Activated T-cell treated with anti-CD3 and anti-CD28 coated beads, Interleukin-2, amount 50 U/mL, for 72 hours (primary cell): ENCODE measurements around the gene TNFSF15. TPM values are rescaled to one million over a fixed set of nuclear protein-coding genes. Genes with fewer than 3 reads are reported as not detected.
"Not testable (repeated sequence)": the region's sequence is repeated elsewhere in the genome, so short reads cannot be mapped to it uniquely, and the experiment has no call there.

Experiments used
- ATAC-seq, 2 donors: fragments of 150-1000 bp; cut with Tn5 transposase; replicated peaks in 1 of 2; 2 replicates each; pipeline ENCODE4 v1.10.0; 2021; ENCODE audit warnings: moderate library complexity in 2 of 2, mild to moderate bottlenecking in 1 of 2
- DNase-seq, 2 donors: peaks; one replicate each; pipeline ENCODE4 v3.0.0; 2021 to 2022; ENCODE audit warnings: mixed read lengths in 1 of 2
- H3K27ac Mint-ChIP-seq: one replicate; pipeline ENCODE4 v1.8.0; 2022; ENCODE audit warnings: mild to moderate bottlenecking, moderate library complexity, mixed read lengths
- H3K27me3 Mint-ChIP-seq: one replicate; pipeline ENCODE4 v1.8.0; 2022; ENCODE audit warnings: low read depth, mixed read lengths
- H3K36me3 Mint-ChIP-seq, 2 donors: one replicate each; pipeline ENCODE4 v1.8.0; 2022; ENCODE audit warnings: mixed read lengths in 2 of 2, mild to moderate bottlenecking in 1 of 2; ENCODE audit not compliant: insufficient read depth in 2 of 2
- H3K4me1 Mint-ChIP-seq: one replicate; pipeline ENCODE4 v1.8.0; 2022; ENCODE audit warnings: low read depth, mixed read lengths
- H3K4me3 Mint-ChIP-seq, 2 donors: one replicate each; pipeline ENCODE4 v1.8.0; 2022; ENCODE audit warnings: mild to moderate bottlenecking in 2 of 2, mixed read lengths in 2 of 2, moderate library complexity in 2 of 2
- H3K9me3 Mint-ChIP-seq, 2 donors: one replicate each; pipeline ENCODE4 v1.8.0; 2022; ENCODE audit warnings: mixed read lengths in 2 of 2
- total RNA-seq, 2 donors: library from RNA; stranded (reverse); gene quantifications; one replicate each; pipeline ENCODE4 v1.2.3, GENCODE V29; 2022

TNFSF15 gene
- total RNA-seq, 2 donors from 2014 or later, result 0.19 to 0.26 TPM

GRCh38 chr9:114746591-114747346, 59.1 kb downstream of the TNFSF15 start:
- peaks cover 20% of the 10 kb centered on the region for H3K4me1 Mint-ChIP-seq
- H3K27ac Mint-ChIP-seq, result no peak overlapping the region
- H3K36me3 Mint-ChIP-seq, result no peaks in the 10 kb centered on the region
- ATAC-seq (no peak), DNase-seq (no peak)
- H3K27me3 Mint-ChIP-seq, result no peaks in the 10 kb centered on the region
- no peak overlapping the region for H3K4me3 Mint-ChIP-seq
- H3K9me3 Mint-ChIP-seq, result peaks cover 0 to 5% of the 10 kb centered on the region in 2 donors

- no peak overlapping the region for H3K4me3 Mint-ChIP-seq
- peaks cover 20% of the 10 kb centered on the region for H3K4me1 Mint-ChIP-seq
- H3K27ac Mint-ChIP-seq, result no peak overlapping the region
- H3K36me3 Mint-ChIP-seq, result no peaks in the 10 kb centered on the region
- no peaks in the 10 kb centered on the region for H3K27me3 Mint-ChIP-seq
- ATAC-seq (peak; percentile 67 to 79), DNase-seq (no peak)
- H3K9me3 Mint-ChIP-seq, result peaks cover 0 to 5% of the 10 kb centered on the region in 2 donors
Measured at GRCh38 chr9:114745879-114746550, 59.8 kb downstream of the TNFSF15 start.

- H3K4me1 Mint-ChIP-seq, result peaks cover 27% of the 10 kb centered on the region
- DNase-seq (no peak), ATAC-seq (no peak)
- H3K9me3 Mint-ChIP-seq, result peaks cover 0 to 2% of the 10 kb centered on the region in 2 donors
- no peak overlapping the region for H3K27ac Mint-ChIP-seq
- no peaks in the 10 kb centered on the region for H3K36me3 Mint-ChIP-seq
- no peaks in the 10 kb centered on the region for H3K27me3 Mint-ChIP-seq
- H3K4me3 Mint-ChIP-seq, result no peak overlapping the region
Measured at GRCh38 chr9:114745108-114745848, 60.6 kb downstream of the TNFSF15 start.

GRCh38 chr9:114743446-114743845, 62.4 kb downstream of the TNFSF15 start:
- Mint-ChIP-seq H3K4me3 (no peak overlapping the region), H3K4me1 (peaks cover 45% of the 10 kb centered on the region), H3K36me3 (peaks cover 0 to 3% of the 10 kb centered on the region in 2 donors), H3K27ac (no peak overlapping the region), H3K27me3 (no peaks in the 10 kb centered on the region), H3K9me3 (no peaks in the 10 kb centered on the region)
- no peak for DNase-seq
- no peak for ATAC-seq

- Mint-ChIP-seq H3K4me3 (no peak overlapping the region), H3K27me3 (no peaks in the 10 kb centered on the region), H3K4me1 (peaks cover 50% of the 10 kb centered on the region), H3K36me3 (peaks cover 0 to 3% of the 10 kb centered on the region in 2 donors), H3K9me3 (no peaks in the 10 kb centered on the region), H3K27ac (no peak overlapping the region)
- DNase-seq (no peak), ATAC-seq (no peak)
Measured at GRCh38 chr9:114742947-114743346, 62.9 kb downstream of the TNFSF15 start.

GRCh38 chr9:114741521-114741920, 64.3 kb downstream of the TNFSF15 start:
- H3K27me3 Mint-ChIP-seq, DNase-seq, H3K36me3 Mint-ChIP-seq, H3K27ac Mint-ChIP-seq, H3K4me3 Mint-ChIP-seq, H3K9me3 Mint-ChIP-seq, ATAC-seq: not testable (repeated sequence)
- H3K4me1 Mint-ChIP-seq, result peaks cover 63% of the 10 kb centered on the region

GRCh38 chr9:114738581-114739316, 67.1 kb downstream of the TNFSF15 start:
- ATAC-seq (peak; percentile 52 to 73), DNase-seq (peak; percentile 66 to 82)
- no peaks in the 10 kb centered on the region for H3K27me3 Mint-ChIP-seq
- peaks cover 2 to 4% of the 10 kb centered on the region in 2 donors for H3K36me3 Mint-ChIP-seq
- no peaks in the 10 kb centered on the region for H3K9me3 Mint-ChIP-seq
- H3K4me3 Mint-ChIP-seq, result peak overlapping the region; percentile 30 to 46
- H3K4me1 Mint-ChIP-seq, result peaks cover 73% of the 10 kb centered on the region
- peak overlapping the region; percentile 47 for H3K27ac Mint-ChIP-seq

- ATAC-seq, result no peak
- H3K27me3 Mint-ChIP-seq, result no peaks in the 10 kb centered on the region
- no peak for DNase-seq
- peak overlapping the region in 1 of 2 donors; percentile 65 for H3K4me3 Mint-ChIP-seq
- peaks cover 78% of the 10 kb centered on the region for H3K4me1 Mint-ChIP-seq
- peak overlapping the region; percentile 96 for H3K27ac Mint-ChIP-seq
- no peaks in the 10 kb centered on the region for H3K9me3 Mint-ChIP-seq
- peaks cover 2 to 4% of the 10 kb centered on the region in 2 donors for H3K36me3 Mint-ChIP-seq
Measured at GRCh38 chr9:114737847-114738246, 68.0 kb downstream of the TNFSF15 start.

- H3K4me3 Mint-ChIP-seq, result peak overlapping the region; percentile 43 to 65
- peaks cover 78% of the 10 kb centered on the region for H3K4me1 Mint-ChIP-seq
- H3K9me3 Mint-ChIP-seq, result no peaks in the 10 kb centered on the region
- DNase-seq (peak; percentile 42 to 43), ATAC-seq (peak; percentile 56 to 63)
- H3K27me3 Mint-ChIP-seq, result no peaks in the 10 kb centered on the region
- H3K27ac Mint-ChIP-seq, result peak overlapping the region; percentile 96
- H3K36me3 Mint-ChIP-seq, result peaks cover 2 to 4% of the 10 kb centered on the region in 2 donors
Measured at GRCh38 chr9:114737118-114737517, 68.7 kb downstream of the TNFSF15 start.

GRCh38 chr9:114735704-114736103, 70.1 kb downstream of the TNFSF15 start:
- peaks cover 75% of the 10 kb centered on the region for H3K4me1 Mint-ChIP-seq
- H3K9me3 Mint-ChIP-seq, result peaks cover 0 to 4% of the 10 kb centered on the region in 2 donors
- no peaks in the 10 kb centered on the region for H3K27me3 Mint-ChIP-seq
- DNase-seq (no peak), ATAC-seq (no peak)
- peak overlapping the region; percentile 96 for H3K27ac Mint-ChIP-seq
- peak overlapping the region; percentile 7 to 71 for H3K4me3 Mint-ChIP-seq
- H3K36me3 Mint-ChIP-seq, result peaks cover 4 to 6% of the 10 kb centered on the region in 2 donors

- H3K4me1 Mint-ChIP-seq, result peaks cover 69% of the 10 kb centered on the region
- DNase-seq, H3K9me3 Mint-ChIP-seq, ATAC-seq, H3K27me3 Mint-ChIP-seq, H3K36me3 Mint-ChIP-seq: not testable (repeated sequence)
- peak overlapping the region; percentile 34 to 71 for H3K4me3 Mint-ChIP-seq
- H3K27ac Mint-ChIP-seq, result peak overlapping the region; percentile 96
Measured at GRCh38 chr9:114735139-114735538, 70.7 kb downstream of the TNFSF15 start.
